Measurements from ENCODE around the gene DNAJB13. TPM values are rescaled to one million over a fixed set of nuclear protein-coding genes. Genes with fewer than 3 reads are reported as not detected.

Gene DNAJB13
- total RNA-seq, 4 donors from 2014 or later = 0.75 TPM; not detected in 3

DNA sequence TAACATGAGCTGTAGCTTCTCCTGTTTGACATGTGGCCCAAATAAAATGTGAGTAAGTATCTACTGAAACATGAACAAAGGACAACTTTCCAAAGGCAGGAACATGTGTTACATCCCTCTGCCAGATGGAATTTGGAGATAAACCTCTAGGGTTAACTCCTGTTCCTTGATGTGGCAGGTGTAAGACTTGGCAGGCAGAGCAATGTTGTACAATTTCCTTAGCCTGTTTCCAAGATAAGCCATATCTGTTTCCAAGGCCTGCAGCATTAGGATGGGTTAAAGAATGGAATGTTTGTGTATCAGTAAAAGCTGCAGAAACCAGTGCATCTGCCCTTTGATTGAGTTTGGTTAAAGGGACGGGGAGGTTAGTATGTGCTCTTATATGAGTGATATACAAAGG, 8.8 kb upstream of the DNAJB13 start:
- no peaks in the 10 kb centered on the region for H3K36me3 ChIP-seq
- TF ChIP-seq POLR2A (IDR thresholded peaks at IDR 0.05) = no peak
- TF ChIP-seq, protein P1, sequence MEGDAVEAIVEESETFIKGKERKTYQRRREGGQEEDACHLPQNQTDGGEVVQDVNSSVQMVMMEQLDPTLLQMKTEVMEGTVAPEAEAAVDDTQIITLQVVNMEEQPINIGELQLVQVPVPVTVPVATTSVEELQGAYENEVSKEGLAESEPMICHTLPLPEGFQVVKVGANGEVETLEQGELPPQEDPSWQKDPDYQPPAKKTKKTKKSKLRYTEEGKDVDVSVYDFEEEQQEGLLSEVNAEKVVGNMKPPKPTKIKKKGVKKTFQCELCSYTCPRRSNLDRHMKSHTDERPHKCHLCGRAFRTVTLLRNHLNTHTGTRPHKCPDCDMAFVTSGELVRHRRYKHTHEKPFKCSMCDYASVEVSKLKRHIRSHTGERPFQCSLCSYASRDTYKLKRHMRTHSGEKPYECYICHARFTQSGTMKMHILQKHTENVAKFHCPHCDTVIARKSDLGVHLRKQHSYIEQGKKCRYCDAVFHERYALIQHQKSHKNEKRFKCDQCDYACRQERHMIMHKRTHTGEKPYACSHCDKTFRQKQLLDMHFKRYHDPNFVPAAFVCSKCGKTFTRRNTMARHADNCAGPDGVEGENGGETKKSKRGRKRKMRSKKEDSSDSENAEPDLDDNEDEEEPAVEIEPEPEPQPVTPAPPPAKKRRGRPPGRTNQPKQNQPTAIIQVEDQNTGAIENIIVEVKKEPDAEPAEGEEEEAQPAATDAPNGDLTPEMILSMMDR (IDR thresholded peaks at IDR 0.05) = no peak
- no peak overlapping the region for H3K4me3 ChIP-seq (replicated peaks in 1 of 3)
- H3K27me3 ChIP-seq = no peaks in the 10 kb centered on the region
- H3K9me3 ChIP-seq = no peaks in the 10 kb centered on the region
- WGBS, 2 donors = 83 to 92% methylated on average over 1 of the region's 1 CpG
- no peak overlapping the region for H3K27ac ChIP-seq
- no peaks in the 10 kb centered on the region for H3K4me1 ChIP-seq
- intact Hi-C loops (cut with DNase I) = no loop called here
- DNase-seq = no peak

DNA sequence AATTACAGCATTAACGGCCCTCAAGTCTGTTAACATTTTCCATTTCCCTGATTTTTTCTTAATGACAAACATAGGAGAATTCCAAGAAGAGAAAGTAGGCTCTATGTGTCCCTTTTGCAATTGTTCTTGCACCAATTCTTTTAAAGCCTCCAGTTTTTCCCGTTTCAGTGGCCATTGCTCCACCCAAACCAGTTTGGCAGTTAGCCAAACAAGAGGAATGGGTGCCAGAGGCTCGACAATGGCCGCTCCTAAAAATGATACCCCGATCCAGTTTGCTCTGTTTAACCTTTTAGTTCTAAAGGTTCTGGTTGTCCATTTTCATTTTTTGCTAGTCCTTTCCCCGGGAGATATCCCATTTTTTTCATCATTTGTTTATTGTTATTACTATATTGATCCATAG, 6.7 kb upstream of the DNAJB13 start:
- Histone ChIP-seq H3K27ac (no peak overlapping the region), H3K9me3 (no peaks in the 10 kb centered on the region), H3K36me3 (no peaks in the 10 kb centered on the region), H3K27me3 (no peaks in the 10 kb centered on the region), H3K4me1 (no peaks in the 10 kb centered on the region), H3K4me3 (replicated peaks in 1 of 3) (no peak overlapping the region)
- 53% methylated on average over 6 of the region's 6 CpGs for WGBS, 2 donors
- no peak for DNase-seq
- intact Hi-C loops (cut with DNase I) = no loop called here
- TF ChIP-seq, protein P1 (IDR thresholded peaks at IDR 0.05) = no peak
- TF ChIP-seq POLR2A (IDR thresholded peaks at IDR 0.05) = no peak

DNA sequence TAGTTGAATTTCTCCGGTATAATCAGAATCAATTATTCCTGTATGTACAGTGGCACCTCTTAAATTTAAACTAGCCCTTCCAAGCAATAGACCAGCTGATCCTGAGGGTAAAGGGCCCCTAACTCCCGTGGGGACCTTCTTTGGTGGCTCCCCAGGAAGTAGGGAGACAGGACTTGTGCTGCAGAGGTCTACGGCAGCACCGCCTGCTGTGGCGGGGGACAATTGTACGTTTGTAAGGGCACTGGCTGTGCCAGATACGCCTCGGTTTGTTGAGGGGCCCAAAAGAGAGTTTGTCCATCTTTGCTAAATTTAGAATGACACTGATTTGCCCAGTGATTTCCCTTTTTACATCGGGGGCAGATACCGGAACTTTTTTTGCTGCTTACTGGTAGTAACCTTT, 5.9 kb upstream of the DNAJB13 start:
- H3K27ac ChIP-seq = no peak overlapping the region
- no peaks in the 10 kb centered on the region for H3K9me3 ChIP-seq
- TF ChIP-seq, protein P1 (IDR thresholded peaks at IDR 0.05) = no peak
- TF ChIP-seq POLR2A (IDR thresholded peaks at IDR 0.05) = no peak
- WGBS, 2 donors = 70 to 77% methylated on average over 10 of the region's 10 CpGs
- H3K36me3 ChIP-seq = no peaks in the 10 kb centered on the region
- DNase-seq = no peak
- H3K4me3 ChIP-seq (replicated peaks in 1 of 3) = no peak overlapping the region
- H3K27me3 ChIP-seq = no peaks in the 10 kb centered on the region
- intact Hi-C loops (cut with DNase I) = no loop called here
- no peaks in the 10 kb centered on the region for H3K4me1 ChIP-seq

DNA sequence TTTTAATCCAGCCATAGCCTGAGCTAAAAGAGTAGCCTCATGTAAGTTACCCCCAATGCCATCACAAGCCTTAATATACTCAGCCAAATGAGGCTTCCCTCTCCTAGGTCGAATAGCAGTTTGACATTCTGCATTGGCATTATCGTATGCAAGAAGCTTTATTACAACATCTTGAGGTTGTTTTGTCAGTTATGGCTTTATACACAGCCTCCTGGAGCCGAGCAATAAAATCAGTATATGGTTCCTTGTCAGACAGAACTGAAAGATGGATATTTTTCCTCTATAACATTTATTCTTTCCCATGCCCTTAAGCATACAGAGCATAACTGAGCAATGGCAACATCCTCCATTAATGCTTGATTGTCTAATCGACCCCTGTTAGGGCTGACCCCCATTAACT, 5.4 kb upstream of the DNAJB13 start:
- no peak overlapping the region for H3K27ac ChIP-seq
- DNase-seq = no peak
- H3K4me3 ChIP-seq (replicated peaks in 1 of 3) = no peak overlapping the region
- TF ChIP-seq, protein P1 (IDR thresholded peaks at IDR 0.05) = no peak
- TF ChIP-seq POLR2A (IDR thresholded peaks at IDR 0.05) = no peak
- intact Hi-C loops (cut with DNase I) = no loop called here
- H3K36me3 ChIP-seq = no peaks in the 10 kb centered on the region
- 72 to 79% methylated on average over 4 of the region's 4 CpGs for WGBS, 2 donors
- H3K27me3 ChIP-seq = no peaks in the 10 kb centered on the region
- no peaks in the 10 kb centered on the region for H3K4me1 ChIP-seq
- H3K9me3 ChIP-seq = no peaks in the 10 kb centered on the region

DNA sequence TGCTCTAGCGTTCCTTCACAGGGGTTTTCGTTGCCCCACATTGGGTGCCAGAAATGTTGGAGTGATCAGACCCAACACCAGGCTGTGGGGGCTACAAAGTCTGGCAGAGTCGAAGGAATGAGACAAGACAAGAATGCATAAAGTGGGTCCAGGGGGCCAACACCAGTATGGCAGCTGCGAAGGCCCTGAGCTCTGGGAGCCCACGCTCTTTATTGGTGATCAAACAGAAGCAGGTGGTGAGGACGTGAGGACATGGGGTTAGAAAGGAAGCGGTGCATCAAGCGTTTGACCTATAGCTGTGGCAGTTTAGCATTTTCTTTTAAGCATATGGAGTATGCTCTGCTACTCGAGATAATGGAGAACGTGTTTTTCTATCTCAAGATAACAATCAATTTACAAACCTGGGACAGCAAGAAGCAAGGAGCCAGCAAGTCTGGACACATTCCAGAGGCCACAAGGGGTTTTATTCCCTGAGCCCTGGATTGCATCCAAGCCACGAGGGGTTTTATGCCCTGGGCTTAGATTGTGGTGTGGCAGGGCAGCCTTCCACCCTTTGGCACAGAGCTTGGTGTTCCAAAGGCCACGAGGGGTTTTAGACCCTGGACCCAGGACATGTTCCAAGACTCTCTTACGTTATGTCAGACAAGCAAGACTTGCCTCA, 3.9 kb upstream of the DNAJB13 start:
- DNase-seq = no peak
- Histone ChIP-seq H3K9me3 (no peaks in the 10 kb centered on the region), H3K27ac (no peak overlapping the region), H3K36me3 (no peaks in the 10 kb centered on the region), H3K4me3 (replicated peaks in 1 of 3) (no peak overlapping the region), H3K4me1 (no peaks in the 10 kb centered on the region), H3K27me3 (no peaks in the 10 kb centered on the region)
- TF ChIP-seq, protein P1 (IDR thresholded peaks at IDR 0.05) = no peak
- TF ChIP-seq POLR2A (IDR thresholded peaks at IDR 0.05) = no peak
- intact Hi-C loops (cut with DNase I) = no loop called here
- 74 to 75% methylated on average over 13 of the region's 13 CpGs for WGBS, 2 donors

Measured in thyroid gland (tissue), 4 donors.